ENCODE data around the gene MIF4GD.

MIF4GD gene

DNA sequence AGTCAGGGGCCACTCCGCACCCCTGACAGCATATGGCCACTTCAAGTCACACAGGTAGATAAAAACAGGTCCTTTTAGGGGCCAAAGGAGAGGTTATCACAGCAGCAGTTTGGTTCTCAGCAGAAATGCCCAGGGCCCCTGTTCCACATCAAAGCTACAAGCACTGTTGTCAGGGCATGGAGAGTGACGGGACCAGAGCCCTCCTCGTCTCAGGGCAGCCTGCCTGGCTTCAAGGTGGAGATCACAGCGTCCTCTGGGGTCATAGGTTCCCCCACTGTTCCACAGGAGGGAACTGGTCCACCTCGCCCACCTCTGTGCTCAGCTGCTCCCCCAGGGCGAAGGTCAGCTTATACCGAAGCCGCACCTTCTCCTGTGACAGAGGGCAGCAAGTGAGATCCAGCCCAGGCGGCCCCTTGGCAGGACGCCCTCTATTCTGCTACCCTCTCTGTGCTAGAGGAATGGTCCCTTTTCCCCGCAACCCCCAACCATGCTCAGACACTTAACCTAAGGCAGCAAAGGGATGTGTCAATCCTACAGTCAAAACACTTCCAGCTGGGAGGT lies 32.9 kb downstream of the MIF4GD start:
- in situ Hi-C loops (cut with MboI; ENCODE audit: low sequenced_read_pairs): no loop called here

DNA sequence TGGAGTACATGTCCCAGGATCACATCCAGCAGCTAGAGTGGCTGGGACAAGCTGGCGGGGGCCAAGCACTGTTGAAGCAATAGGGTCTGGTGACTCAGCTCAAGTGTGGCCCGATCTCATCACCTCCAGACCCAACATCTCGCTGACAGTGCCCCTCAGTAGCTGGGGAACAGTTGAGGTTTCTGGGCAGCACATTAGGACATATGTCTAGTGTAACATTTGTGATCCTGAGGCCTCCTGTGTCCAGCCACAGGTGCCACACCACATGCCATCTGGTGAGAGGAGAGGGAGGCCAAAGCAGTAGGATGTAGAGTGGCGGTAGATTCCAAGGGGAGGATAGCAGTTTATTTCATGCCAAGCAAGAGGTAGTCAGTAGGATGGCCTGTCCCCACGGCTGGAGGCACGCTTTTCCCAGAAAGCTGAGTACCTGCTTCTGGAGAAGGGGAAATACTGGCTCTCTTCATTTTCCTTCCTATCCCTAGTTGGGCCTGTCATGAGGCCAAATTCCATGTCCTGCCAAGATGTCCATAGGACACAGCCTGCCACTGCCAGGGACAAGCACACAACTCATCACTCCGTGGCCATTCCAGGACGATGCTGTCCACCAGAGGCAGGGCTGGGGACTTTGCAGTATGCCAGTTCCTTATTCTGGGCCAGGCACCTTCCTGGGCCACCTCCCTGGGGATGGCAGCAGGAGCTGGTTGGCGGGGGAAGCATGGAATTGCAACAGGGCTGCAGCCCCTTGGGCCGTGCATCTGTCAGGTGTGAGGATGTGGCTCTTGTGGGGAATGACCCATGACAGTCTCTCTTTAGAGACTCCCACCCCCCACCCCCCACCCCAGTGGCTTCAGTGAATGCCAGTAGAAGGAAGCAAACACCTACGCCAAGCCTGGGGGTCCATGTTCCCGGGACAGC lies 33.7 kb downstream of the MIF4GD start:
- in situ Hi-C loops (cut with MboI; ENCODE audit: low sequenced_read_pairs): no loop called here

GRCh38 chr17:75232786-75233185 lies 38.2 kb downstream of the MIF4GD start:
- in situ Hi-C loops (cut with MboI; ENCODE audit: low sequenced_read_pairs): no loop called here

DNA sequence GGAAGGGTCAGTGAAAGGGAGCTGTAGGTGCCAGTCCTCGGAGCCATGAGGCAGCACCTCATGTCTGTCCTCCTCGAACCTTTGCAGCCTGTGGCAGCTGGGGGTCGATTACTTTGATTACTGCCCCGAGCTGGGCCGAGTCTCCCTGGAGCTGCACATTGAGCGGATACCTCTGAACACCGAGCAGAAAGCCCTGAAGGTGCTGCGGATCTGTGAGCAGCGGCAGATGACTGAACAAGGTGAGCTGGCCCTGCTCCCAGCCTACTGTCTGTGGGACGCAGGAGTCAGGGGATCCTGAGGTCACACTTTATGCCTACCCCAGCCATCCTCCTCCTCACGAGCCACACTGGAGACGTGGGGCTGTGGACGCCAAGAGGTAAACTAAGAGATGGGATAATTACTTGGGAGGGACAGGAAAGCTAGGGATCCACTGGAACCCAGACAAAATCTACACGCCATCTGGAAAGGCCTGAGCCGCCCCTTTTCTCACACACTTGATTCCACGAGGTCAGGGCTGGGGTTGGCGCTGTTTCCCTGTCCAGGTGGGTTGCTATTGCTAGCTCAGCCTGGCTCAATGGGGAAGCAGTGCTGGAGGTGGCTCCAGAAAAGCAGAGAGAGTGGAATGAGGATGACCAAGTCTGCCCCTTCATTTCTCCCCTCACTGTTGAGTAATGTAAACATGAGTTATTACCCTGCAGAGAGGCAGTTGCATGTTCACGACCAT lies 39.1 kb downstream of the MIF4GD start:
- in situ Hi-C loops (cut with MboI; ENCODE audit: low sequenced_read_pairs): no loop called here

- in situ Hi-C loops (cut with MboI; ENCODE audit: low sequenced_read_pairs): no loop called here
These were observed 40.0 kb downstream of the MIF4GD start for GRCh38 chr17:75231071-75231470.

DNA sequence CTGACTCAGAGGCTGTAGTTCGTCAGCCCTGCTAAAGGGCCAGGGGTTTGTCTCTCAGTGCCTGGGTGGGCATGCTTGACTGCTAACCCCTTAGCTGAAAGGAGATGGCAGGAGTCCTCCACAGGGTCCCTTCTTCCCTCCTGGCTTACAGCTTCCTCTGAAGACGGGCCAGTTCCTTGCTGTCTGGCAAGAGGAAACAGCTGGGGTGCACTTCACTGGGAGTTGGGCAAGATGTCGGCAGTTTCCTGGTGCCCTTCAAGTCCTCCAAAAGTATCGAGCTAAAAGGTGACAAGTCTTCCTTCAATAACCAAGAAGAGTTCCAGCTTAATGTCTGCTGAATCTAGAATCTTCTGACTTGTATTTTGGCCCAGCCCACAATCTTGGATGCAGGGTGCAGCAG lies 42.2 kb downstream of the MIF4GD start:
- in situ Hi-C loops (cut with MboI; ENCODE audit: low sequenced_read_pairs): no loop called here

DNA sequence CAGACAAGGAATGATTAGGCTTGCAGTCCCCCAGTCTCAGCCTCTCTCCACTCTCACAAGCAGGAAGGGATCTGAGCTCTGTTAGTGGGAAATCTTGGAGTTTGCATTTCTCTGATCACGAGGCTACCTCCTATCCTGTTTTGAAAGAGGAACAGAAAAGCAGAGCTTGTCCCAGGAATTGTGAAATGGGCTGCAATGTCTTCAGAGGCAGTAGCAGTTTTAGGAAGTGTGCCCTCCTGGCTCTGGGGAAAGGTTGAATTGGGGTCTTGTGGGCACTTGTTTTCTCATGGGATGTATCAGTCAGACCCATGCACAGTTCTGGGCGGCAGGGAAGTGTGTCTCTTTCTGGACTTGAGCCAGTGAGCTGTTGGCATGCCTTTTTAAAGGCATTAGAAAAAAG lies 42.7 kb downstream of the MIF4GD start:
- in situ Hi-C loops (cut with MboI; ENCODE audit: low sequenced_read_pairs): no loop called here

DNA sequence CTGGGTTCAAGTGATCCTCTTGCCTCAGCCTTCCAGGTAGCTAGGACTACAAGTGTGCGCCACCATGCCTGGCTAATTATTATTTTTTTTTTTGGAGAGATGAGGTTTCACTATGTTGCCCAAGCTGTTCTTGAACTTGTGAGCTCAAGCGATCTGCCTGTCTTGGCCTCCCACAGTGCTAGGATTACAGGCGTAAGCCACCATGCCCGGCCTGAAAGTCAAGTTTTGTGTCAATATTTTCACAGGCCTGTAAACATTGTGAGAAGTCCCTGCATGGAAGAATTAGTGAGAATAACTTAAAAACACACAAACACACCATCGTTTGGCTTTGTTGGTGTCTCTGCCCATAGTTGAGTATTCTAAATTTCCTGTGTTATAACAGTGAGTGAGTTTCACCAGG lies 43.3 kb downstream of the MIF4GD start:
- in situ Hi-C loops (cut with MboI; ENCODE audit: low sequenced_read_pairs): no loop called here

- in situ Hi-C loops (cut with MboI; ENCODE audit: low sequenced_read_pairs): no loop called here
These were observed 46.0 kb downstream of the MIF4GD start for GRCh38 chr17:75225016-75225415.

- in situ Hi-C loops (cut with MboI; ENCODE audit: low sequenced_read_pairs): no loop called here
These were observed 51.2 kb downstream of the MIF4GD start for GRCh38 chr17:75219815-75220214.

DNA sequence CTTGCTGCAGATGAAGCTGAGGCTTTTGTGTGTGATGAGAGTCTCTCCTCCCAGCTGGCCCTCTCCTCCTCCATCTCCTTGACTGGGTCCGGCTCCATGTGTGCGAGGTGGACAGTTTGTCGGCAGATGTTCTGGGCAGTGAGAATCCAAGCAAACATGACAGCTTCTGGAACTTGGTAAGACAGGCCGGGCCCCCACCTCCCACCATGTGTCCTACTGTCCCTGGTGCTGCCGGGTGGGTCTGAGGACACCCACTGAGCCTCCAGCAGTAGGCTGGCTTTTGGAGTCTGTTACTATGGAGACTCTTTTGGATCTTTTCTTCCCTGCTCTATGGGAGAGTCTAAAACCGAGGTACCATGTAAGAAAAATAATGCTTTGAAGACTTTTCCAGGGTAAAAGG lies 52.9 kb downstream of the MIF4GD start:
- in situ Hi-C loops (cut with MboI; ENCODE audit: low sequenced_read_pairs): no loop called here

Measured in HL-60/S4 treated with retinoic acid at 250 ng/mL for 4 days and 3 days (cell line).